GM18520 (cell line): ENCODE measurements around the gene PHIP.
A peak's percentile ranks its signal among the peaks of the same experiment; 100 is the strongest.

Source experiments
- ATAC-seq: cut with Tn5 transposase; IDR thresholded peaks from one replicate; pipeline ENCODE4 v1.9.1; 2021; ENCODE audit not compliant: unreplicated experiment

The PHIP gene

DNA sequence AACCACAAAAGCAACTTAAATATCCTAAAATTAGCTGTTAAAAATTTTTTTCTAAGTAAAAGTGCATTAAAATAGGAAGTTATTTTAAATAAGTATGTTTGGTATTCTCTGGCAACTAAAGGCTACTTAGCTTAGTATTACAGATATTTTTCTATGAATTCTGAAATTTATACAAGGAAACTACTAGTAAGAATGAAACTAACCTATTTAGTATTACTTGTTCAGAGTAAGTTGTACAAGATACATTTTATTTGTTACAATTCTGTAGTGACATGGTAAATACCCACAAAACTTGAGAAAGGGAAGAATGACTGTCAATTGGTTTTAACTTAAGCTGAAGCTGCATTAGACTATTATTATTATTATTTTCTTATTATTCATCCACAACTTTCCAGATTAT lies 6.5 kb downstream of the PHIP start:
- ATAC-seq: no peak

DNA sequence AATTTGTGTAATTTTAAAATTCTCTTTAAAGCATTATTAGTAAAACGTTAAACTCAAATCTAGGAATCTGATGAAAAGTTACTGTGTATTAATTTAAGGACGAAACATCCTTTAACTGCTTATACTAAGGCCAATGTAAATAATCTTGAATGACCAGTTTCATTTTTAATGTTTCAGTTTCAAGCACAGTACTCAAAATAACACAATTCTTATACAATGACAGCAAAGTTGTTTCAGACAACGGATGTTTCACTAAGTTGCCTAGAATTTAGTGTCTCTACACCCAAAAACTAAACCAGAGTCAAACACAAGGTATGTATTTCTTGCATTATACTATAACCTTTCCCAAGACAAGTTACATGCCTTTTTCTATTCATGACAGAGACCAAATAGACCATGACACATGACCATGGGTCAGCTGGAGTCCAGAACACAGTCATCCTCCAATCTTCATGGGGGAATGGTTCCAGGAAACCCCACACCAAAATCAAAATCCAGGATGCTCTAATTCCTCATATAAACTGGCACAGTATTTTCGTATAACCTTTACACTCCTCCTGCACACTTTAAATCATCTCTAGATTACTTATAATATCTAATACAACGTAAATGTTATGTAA lies 7.7 kb downstream of the PHIP start:
- ATAC-seq: peak; percentile 66

DNA sequence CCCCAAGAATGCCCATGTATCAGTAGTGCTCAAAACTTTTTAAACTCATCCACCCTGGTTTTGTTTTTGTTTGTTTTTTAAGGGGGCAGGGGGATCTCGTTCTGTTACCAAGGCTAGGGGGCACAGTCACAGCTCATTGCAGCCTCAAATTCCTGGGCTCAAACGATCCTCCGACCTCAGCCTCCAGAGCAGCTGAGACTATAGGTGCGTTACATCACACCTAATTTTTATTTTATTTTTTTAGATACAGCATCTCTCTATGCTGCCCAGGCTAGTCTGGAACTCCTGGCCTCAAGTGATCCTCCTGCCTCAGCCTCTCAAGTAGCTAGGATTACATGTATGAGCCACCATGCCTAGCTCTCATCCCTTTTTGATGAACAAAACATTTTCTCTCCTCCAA lies 11.2 kb downstream of the PHIP start:
- ATAC-seq: no peak

DNA sequence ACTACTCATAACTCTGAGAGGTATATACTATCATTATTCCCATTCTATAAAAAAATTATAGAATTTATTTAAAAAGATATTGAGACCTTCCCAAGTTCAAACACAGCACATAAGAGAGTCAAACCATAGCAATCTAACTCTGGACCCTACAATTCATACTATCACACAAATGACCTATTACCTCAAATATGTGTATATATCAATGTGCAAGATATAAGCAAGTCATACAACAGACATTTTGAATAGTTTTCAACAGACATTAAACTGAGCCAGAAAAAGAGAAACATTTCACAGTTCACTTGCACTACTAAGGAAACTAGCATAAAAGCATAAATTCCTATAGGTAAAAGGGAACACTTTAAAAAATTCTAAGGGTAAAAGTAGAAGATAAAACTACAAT lies 11.7 kb downstream of the PHIP start:
- no peak for ATAC-seq

DNA sequence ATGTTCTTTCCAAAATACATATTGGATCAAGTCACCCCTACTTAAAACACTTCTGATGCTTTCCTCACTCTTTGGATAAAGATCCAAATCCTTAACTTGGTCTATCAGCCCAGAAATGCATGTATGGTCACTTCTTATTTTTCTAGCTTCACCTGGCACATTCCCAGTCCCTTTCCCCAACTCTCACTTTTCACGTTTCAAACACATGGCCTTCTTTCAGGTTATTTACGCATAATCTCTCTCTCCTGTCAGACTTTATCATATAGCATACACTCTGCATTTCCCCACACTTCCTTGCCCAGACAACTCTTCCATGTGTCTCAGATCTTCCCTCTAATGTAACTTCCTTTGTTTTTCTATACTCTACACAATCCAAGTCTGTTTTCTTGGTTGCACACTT lies 12.8 kb downstream of the PHIP start:
- no peak for ATAC-seq

DNA sequence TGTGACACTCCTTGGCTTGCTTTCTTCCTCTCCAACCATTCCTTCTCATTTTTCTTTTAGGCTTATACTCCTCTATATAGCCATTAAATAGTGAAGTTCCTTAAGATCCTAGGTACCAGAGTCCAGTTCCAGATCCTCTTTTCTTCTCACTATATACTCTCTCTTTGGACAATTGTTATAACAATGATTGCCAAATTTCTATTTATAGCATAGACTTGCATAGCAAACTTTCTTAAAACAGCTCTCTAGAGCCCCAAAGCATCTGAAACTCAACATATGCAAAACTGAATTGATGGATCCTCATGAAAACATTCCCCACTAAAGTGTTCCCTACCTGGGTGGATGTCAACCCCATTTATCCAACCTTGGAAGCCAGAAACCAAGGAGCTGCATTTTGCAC lies 13.4 kb downstream of the PHIP start:
- ATAC-seq: no peak

DNA sequence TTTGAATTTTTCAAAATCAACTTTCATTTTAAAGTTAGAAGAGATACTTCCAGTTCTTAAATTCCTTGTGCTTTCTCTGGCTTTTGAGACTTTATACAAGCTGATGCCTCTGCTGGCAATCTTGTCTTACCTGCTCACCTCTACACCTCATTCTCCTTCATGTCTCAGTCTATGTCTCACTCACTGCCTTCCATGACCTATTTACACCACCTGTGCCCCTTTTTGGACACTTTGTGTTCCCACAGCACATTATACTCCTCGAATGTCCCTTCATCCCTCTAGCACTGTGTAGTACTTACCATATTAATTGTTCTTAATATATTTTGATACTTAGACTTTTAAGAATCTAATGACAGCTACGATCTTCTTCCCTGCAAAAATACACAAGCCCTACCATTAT lies 15.3 kb downstream of the PHIP start:
- no peak for ATAC-seq

DNA sequence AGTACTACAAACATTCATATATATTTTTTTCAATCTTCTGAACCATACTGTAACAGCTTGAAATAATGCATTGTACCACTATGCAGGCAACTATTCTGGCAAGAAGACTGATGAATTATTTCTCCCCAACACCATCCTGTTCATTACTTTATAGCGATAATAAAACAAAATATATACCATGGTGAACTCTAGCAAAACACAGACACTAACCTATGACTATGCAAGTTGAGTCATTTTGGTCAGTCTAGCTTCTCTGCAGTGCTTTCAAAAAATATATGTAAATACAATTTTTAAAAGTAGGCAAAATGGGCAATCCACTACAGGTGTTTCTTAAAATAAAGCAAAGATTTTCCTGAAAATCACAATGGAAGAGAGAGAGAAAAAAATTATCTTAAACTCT lies 20.3 kb downstream of the PHIP start:
- no peak for ATAC-seq

DNA sequence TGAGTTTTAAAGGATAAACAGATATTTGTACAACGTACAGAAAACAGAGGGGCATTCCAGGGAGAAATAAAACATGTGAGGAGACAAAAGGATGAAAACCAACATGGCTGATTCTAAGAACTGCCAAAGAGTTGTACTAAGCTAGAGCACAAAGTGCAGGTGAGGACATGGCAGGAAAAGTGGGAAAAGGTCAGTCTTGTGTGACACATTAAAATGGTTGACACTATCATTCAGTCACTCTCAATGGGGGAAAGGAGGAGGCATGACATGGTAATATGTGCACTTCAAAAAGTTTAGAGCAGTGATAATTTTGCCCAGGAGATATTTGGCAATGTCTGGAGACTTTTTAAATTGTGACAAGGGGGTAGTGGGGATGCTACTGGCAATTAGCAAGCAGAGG lies 21.8 kb downstream of the PHIP start:
- no peak for ATAC-seq

DNA sequence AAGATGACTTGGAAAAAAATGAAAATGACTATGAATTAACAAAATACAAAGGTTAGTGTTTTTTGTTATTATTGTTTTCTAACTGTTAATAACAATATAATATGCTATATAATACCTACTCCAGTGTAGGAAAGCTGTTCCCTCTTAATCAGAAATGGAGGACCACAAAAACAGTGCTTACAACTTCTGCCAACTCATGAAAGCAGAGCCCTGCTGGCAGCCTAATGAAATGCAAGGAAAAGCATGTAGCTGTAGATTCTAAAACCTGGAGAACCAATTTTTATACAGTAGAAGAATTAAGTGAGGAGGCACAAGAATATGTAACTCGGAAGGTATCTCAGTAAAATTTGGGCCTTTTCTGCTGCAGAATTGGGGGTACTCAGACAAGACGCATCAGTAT lies 29.4 kb downstream of the PHIP start:
- no peak for ATAC-seq

DNA sequence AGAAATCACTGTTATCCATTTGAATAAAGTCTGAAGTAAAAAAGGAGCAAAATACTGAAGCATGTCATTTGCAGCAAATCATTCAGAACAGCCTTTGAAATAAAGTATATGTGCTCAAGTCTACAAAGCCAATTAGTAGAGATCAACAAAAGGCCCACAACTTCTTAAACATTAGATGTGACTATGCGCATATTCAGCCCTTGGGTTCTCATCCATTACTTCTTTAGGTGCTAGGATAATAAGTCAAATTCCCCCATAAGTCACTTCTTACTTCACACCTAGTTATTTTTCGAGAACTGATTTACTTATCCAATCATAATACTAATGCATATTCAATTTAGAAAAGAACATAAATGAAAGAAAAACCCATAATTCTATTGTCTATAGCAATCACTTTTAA lies 31.0 kb downstream of the PHIP start:
- no peak for ATAC-seq

DNA sequence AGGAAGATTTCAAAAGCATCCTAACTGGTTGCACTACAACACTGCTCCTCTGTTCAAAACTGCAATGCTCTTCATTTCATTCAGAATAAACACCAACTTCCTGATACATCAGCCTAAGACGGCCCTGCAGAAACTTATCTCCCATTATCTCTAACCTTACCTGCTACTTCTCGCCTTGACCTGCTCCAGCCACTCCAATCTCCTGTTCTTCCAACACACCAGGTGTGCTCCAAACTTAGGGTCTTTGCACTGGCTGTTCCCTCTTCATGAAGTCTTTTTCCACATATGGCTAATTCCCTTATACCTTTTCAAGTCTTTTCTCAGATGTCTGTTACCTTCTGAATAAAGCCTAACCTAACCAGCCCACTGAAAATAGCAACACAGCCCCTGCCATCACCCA lies 32.1 kb downstream of the PHIP start:
- no peak for ATAC-seq

DNA sequence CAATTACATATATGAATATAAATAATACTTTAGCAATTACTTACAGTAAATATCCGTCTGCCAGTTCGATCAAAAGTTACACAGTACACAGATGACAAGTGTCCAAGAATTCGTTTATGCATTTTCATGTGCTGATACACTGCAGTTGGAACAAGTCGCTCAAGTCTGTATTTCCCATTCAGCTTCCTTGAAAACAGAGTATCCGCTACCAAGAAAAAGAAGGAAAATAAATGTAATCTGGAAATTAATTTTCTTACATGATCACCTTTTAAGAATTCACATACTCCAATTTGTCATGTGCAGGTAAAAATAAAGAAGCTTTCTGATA lies 35.3 kb downstream of the PHIP start:
- no peak for ATAC-seq

DNA sequence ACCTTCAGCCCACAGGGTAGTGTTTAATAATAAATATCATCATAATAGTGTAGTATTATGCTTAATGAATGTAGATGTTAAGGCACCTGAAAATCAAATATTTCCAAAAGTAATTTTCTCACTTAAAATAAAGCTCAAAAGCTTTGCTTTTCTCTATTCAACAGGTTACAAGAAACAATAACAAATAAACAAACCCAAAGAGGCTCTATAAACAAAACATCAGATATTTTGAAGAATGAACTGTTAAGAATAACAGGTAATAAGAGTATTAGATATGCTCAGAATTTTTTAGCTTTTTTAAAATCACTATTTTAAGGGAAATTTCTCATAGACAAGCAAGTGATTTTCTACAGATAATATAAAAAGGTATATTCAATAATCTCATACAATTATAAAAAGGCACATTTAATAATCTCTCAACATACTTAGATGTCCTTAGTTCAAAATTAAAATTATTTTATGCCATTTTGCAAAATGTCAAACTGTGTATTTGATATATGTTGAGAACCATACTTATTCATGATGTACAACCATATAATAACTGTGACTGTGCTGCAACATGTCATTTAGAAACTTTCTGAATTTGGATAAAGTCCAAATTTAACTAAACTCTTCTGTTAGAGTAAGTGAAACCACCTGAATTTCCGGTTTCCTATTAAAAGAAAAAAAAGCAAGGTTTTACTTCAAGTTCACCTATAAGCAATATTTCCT lies 35.8 kb downstream of the PHIP start:
- peak; percentile 79 for ATAC-seq

- peak; percentile 62 for ATAC-seq
Measured at GRCh38 chr6:79040083-79040482, 38.0 kb downstream of the PHIP start.

- no peak for ATAC-seq
Measured at GRCh38 chr6:79038061-79038460, 40.0 kb downstream of the PHIP start.

DNA sequence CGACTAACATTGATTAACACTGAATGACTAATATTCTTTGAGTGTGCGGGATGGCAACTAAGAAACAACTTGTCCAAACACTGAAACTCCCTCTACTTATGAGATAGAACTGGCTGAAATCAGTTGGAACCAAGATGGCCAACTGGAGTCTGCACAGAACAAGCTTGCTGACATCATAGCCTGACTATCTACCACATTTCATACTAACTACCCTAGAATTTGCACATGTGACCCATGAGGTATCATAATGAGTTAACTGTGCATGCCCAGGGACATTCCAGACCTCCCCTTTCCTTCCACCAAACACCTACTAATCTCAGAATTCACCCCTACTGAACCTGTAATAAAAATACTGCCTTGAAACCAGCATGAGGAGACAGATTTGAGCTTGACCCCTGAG lies 43.2 kb downstream of the PHIP start:
- ATAC-seq: peak; percentile 73

- ATAC-seq: no peak
Measured at GRCh38 chr6:79033279-79033678, 44.8 kb downstream of the PHIP start.

- ATAC-seq: no peak
Measured at GRCh38 chr6:79031821-79032590, 46.0 kb downstream of the PHIP start.

DNA sequence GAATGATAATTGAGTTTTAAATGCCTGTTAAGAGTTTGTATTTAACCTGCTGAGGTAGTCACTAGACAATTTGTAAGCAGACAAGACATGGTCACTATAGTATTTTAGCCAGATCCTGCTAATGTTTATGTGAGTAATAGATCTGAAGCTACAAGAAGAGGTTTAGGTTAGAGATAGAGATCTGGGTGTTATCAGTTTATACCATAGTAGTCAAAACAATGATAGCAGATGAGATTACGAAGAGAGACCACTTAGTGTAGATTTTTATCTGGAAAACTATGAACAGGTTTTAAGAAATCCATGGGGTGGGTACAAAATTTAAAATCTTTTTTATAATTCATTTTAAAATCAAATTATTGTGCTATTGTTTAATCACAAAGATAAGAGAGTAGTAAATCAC lies 47.5 kb downstream of the PHIP start:
- no peak for ATAC-seq

- no peak for ATAC-seq
Measured at GRCh38 chr6:79030023-79030422, 48.0 kb downstream of the PHIP start.

- no peak for ATAC-seq
Measured at GRCh38 chr6:79028641-79029314, 49.3 kb downstream of the PHIP start.
